Measurements from ENCODE around the gene PROSER3. TPM values are rescaled to one million over a fixed set of nuclear protein-coding genes. Genes with fewer than 3 reads are reported as not detected.

PROSER3 gene
- total RNA-seq, 3 donors from 2014 or later (not counting 1 experiment from before 2014, with no cell fraction given), result 33.1 to 40.2 (median 35.9) TPM

DNA sequence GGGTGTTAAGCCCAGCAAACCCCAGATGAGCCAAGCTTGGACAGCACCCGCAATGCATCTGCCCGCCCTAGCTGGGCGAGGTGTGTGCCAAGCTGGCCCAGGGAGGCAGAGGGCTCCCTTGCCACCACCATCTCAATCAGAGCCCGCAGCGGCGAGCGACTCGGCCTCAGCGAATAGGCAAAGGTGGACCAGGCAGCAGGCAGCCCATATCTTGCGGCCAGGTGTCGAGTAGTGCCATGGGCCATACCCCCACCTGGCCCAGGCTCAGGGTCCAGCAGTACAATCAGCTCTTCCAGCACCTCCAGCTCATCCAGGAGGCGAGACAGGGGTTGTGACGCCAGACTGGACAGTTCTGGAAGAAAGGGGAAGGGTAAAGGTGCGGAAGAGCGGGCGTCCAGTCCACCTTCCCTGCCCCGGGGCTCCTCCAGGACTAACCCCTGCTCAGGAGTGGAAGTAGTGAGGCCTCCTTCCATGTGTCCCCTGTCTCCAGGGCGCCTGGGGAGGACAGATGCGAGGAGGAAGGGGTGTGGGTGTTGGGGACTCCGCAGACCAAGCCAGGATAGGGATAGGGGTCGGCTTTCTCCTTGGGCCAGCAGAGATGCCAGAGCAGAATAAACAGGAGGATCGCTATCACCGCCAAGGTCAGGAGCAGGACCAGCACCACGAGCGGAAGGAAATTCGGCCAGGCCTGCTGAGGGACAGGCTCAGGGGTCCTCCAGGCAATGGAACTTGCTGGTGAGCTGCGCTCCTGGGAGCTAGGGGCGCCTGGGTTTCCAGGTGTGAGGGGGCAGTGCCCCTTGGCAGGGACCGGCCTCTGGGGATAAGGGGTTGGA lies 18.5 kb upstream of the PROSER3 start:
- 91% methylated on average over 28 of the region's 29 CpGs for WGBS (ENCODE audit: insufficient coverage)
- Mint-ChIP-seq H3K4me3 (peak overlapping the region; percentile 49), H3K36me3 (no peaks in the 10 kb centered on the region), H3K27me3 (ENCODE audit: low read depth in 2 of 2) (no peaks in the 10 kb centered on the region), H3K27ac (no peak overlapping the region), H3K9me3 (no peaks in the 10 kb centered on the region), H3K4me1 (peaks cover 19 to 47% of the 10 kb centered on the region in 2 donors)
- H3K36me3 ChIP-seq (ENCODE audit: control insufficient read depth, insufficient read depth, low read length), result peaks cover 37% of the 10 kb centered on the region
- peak overlapping the region; percentile 67 for H3K4me3 ChIP-seq (ENCODE audit: low read length)
- intact Hi-C loops (cut with micrococcal nuclease), result loop anchor here (1.0 to 10.0 kb wide), 3 partner anchors 22 to 165 kb away; partner anchors contain the start of genes ARHGAP33, HCST, NFKBID and TYROBP
- TF ChIP-seq, protein P1, sequence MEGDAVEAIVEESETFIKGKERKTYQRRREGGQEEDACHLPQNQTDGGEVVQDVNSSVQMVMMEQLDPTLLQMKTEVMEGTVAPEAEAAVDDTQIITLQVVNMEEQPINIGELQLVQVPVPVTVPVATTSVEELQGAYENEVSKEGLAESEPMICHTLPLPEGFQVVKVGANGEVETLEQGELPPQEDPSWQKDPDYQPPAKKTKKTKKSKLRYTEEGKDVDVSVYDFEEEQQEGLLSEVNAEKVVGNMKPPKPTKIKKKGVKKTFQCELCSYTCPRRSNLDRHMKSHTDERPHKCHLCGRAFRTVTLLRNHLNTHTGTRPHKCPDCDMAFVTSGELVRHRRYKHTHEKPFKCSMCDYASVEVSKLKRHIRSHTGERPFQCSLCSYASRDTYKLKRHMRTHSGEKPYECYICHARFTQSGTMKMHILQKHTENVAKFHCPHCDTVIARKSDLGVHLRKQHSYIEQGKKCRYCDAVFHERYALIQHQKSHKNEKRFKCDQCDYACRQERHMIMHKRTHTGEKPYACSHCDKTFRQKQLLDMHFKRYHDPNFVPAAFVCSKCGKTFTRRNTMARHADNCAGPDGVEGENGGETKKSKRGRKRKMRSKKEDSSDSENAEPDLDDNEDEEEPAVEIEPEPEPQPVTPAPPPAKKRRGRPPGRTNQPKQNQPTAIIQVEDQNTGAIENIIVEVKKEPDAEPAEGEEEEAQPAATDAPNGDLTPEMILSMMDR (IDR thresholded peaks at IDR 0.05), result no peak
- ATAC-seq, result no peak
- DNase-seq, result peak in 1 of 2 donors; percentile 19
- no peaks in the 10 kb centered on the region for H3K9me3 ChIP-seq (ENCODE audit: control insufficient read depth, insufficient read depth, low read length)
- H3K4me1 ChIP-seq (ENCODE audit: control insufficient read depth, insufficient read depth, low read length), result peaks cover 47% of the 10 kb centered on the region
- no peak overlapping the region for H3K27ac ChIP-seq (ENCODE audit: low read length)
- H3K27me3 ChIP-seq (ENCODE audit: control insufficient read depth, insufficient read depth, low read length), result no peaks in the 10 kb centered on the region

DNA sequence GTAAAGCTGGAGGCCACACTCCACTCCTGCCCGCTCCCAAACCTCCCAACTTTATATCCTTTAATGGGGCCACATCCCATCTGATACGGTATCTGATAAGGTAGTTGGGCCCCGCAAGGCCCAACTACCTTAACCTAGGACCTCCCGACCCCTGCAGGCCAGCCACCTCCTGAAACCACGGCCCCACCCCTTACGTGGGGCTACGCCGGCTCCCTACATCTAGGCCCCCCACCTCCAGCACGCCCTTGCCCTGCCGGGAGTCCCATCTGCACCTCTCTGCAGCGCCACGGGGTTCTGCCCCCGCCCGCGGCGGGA lies 17.9 kb upstream of the PROSER3 start:
- H3K9me3 ChIP-seq (ENCODE audit: control insufficient read depth, insufficient read depth, low read length), result no peaks in the 10 kb centered on the region
- DNase-seq (no peak), ATAC-seq (peak; percentile 0 to 1 (median 1))
- peaks cover 23 to 53% of the 10 kb centered on the region in 2 donors for H3K4me1 Mint-ChIP-seq
- intact Hi-C loops (cut with micrococcal nuclease), result loop anchor here (1.0 to 10.0 kb wide), 3 partner anchors 23 to 165 kb away; partner anchors contain the start of genes ARHGAP33, HCST, NFKBID and TYROBP
- peak overlapping the region; percentile 67 for H3K4me3 ChIP-seq (ENCODE audit: low read length)
- H3K27ac Mint-ChIP-seq, result peak overlapping the region in 1 of 2 donors; percentile 99
- no peaks in the 10 kb centered on the region for H3K27me3 ChIP-seq (ENCODE audit: control insufficient read depth, insufficient read depth, low read length)
- 7% methylated on average over 16 of the region's 16 CpGs for WGBS (ENCODE audit: insufficient coverage)
- no peaks in the 10 kb centered on the region for H3K27me3 Mint-ChIP-seq (ENCODE audit: low read depth in 2 of 2)
- H3K27ac ChIP-seq (ENCODE audit: low read length), result peak overlapping the region; percentile 44
- H3K36me3 Mint-ChIP-seq, result no peaks in the 10 kb centered on the region
- TF ChIP-seq, protein P1 (IDR thresholded peaks at IDR 0.05), result no peak
- H3K4me3 Mint-ChIP-seq, result peak overlapping the region; percentile 94
- peaks cover 50% of the 10 kb centered on the region for H3K4me1 ChIP-seq (ENCODE audit: control insufficient read depth, insufficient read depth, low read length)
- H3K9me3 Mint-ChIP-seq, result no peaks in the 10 kb centered on the region
- peaks cover 34% of the 10 kb centered on the region for H3K36me3 ChIP-seq (ENCODE audit: control insufficient read depth, insufficient read depth, low read length)

DNA sequence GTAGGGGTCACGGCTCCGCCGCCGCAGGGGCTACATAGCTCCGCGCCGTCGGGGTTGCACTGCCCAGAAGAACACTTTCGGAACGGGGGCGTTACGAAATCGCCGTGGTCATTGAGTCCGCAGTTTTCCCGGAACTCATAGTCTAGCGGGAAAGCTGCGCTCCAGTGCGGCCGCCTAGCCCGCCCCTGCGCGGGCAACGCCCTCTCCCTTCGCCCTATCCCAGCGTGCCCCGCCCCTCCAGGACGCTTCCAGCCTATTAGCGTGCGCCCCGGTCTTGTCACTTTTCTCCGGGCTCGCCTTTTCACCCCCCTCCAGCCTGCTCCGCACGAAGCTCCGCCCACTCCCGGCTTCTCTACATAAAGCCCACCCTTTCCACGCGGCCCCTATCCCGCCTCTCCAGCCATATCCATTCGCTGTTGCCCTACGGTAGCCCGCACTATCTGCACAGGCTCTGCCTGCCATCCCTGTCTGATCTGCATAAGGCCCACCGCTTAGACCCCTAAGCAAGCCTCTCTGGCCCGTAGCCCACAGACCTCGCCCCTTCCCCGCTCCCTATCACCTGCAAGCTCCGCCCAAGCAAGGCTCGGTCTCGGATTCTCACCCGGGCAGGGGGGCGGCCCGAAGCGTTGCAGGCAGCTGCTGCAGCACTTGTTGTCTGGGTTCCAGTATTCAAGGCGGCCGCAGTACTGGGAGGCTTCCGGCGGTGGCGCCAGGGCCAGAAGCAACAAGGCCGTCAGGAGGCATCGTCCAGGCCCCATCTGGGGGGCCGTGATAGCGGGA lies 17.4 kb upstream of the PROSER3 start:
- peak overlapping the region; percentile 67 for H3K4me3 ChIP-seq (ENCODE audit: low read length)
- peaks cover 28 to 54% of the 10 kb centered on the region in 2 donors for H3K4me1 Mint-ChIP-seq
- H3K27ac Mint-ChIP-seq, result peak overlapping the region; percentile 96 to 99
- no peaks in the 10 kb centered on the region for H3K9me3 Mint-ChIP-seq
- H3K36me3 Mint-ChIP-seq, result no peaks in the 10 kb centered on the region
- no peaks in the 10 kb centered on the region for H3K27me3 ChIP-seq (ENCODE audit: control insufficient read depth, insufficient read depth, low read length)
- DNase-seq (peak; percentile 91 to 97), ATAC-seq (peak; percentile 66 to 84 (median 69))
- H3K9me3 ChIP-seq (ENCODE audit: control insufficient read depth, insufficient read depth, low read length), result no peaks in the 10 kb centered on the region
- H3K36me3 ChIP-seq (ENCODE audit: control insufficient read depth, insufficient read depth, low read length), result peaks cover 30% of the 10 kb centered on the region
- H3K27ac ChIP-seq (ENCODE audit: low read length), result peak overlapping the region; percentile 62
- TF ChIP-seq, protein P1 (IDR thresholded peaks at IDR 0.05), result no peak
- WGBS (ENCODE audit: insufficient coverage), result under 1% methylated on average over 63 of the region's 63 CpGs
- no peaks in the 10 kb centered on the region for H3K27me3 Mint-ChIP-seq (ENCODE audit: low read depth in 2 of 2)
- intact Hi-C loops (cut with micrococcal nuclease), result loop anchor here (1.0 to 10.0 kb wide), 3 partner anchors 23 to 164 kb away; partner anchors contain the start of genes ARHGAP33, HCST, NFKBID and TYROBP
- peak overlapping the region; percentile 94 for H3K4me3 Mint-ChIP-seq
- H3K4me1 ChIP-seq (ENCODE audit: control insufficient read depth, insufficient read depth, low read length), result peaks cover 51% of the 10 kb centered on the region

Measured in natural killer cell (primary cell).